ENCODE results near the gene CHP1. TPM values are rescaled to one million over a fixed set of nuclear protein-coding genes. Genes with fewer than 3 reads are reported as not detected.
"Not testable (repeated sequence)": the region's sequence is repeated elsewhere in the genome, so short reads cannot be mapped to it uniquely, and the experiment has no call there.

Gene CHP1
- polyA plus RNA-seq, 1 donor, result 55.8 TPM

DNA sequence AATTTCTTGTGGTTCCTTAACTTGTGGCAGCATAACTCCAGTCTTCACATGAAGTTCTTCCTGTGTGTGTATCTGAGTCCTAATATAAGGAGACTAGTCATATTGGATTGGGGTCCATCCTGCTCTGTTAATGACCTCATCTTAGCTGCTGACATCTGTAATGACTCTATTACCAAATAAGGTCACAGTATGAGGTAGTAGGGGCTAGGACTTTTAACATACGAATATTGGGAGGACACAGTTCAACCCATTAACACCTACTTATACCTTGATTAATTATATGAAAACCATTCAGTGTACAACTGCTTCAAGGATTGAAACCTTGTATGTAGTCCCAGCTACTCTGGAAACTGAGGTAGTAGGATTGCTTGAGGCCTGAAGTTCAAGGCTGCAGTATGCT lies 57.4 kb downstream of the CHP1 start:
- Histone ChIP-seq H3K27me3 (ENCODE audit: control insufficient read depth, insufficient read depth, low read length) (no peaks in the 10 kb centered on the region), H3K4me3 (ENCODE audit: low read length) (no peak overlapping the region), H3K27ac (ENCODE audit: low read length) (no peak overlapping the region), H3K9me3 (ENCODE audit: control insufficient read depth, low read depth, low read length) (no peaks in the 10 kb centered on the region), H3K4me1 (ENCODE audit: control insufficient read depth, insufficient read depth, low read length) (peaks cover 2% of the 10 kb centered on the region), H3K36me3 (ENCODE audit: control insufficient read depth, insufficient read depth, low read length) (peaks cover 53% of the 10 kb centered on the region)
- WGBS (ENCODE audit: insufficient coverage, low lambda C conversion rate), result no CpG with 5 or more reads among the region's 1 CpG
- no peak for DNase-seq

DNA sequence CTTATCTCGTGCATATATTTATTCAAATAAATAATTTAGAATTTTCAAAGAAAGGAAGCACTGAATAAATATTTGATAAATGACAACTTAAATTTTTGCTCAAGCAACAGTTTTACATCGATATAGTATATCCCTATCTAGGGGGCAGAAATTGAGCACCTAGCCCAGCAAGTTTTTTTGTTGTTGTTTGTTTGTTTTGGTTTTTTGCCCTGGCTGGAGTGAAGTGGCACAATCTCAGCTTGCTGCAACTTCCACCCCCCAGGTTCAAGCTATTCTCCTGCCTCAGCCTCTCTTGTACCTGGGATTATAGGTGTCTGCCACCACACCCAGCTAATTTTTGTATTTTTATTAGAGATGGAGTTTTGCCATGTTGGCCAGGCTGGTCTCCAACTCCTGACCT lies 58.9 kb downstream of the CHP1 start:
- H3K4me1 ChIP-seq (ENCODE audit: control insufficient read depth, insufficient read depth, low read length), result peaks cover 2% of the 10 kb centered on the region

GRCh38 chr15:41291065-41291631 lies 60.1 kb downstream of the CHP1 start:
- H3K4me3 ChIP-seq (ENCODE audit: low read length), result no peak overlapping the region
- DNase-seq, result no peak
- H3K36me3 ChIP-seq (ENCODE audit: control insufficient read depth, insufficient read depth, low read length), result peaks cover 45% of the 10 kb centered on the region
- no peaks in the 10 kb centered on the region for H3K27me3 ChIP-seq (ENCODE audit: control insufficient read depth, insufficient read depth, low read length)
- 67% methylated on average over 1 of the region's 9 CpGs for WGBS (ENCODE audit: insufficient coverage, low lambda C conversion rate)
- H3K27ac ChIP-seq (ENCODE audit: low read length), result no peak overlapping the region
- H3K9me3 ChIP-seq (ENCODE audit: control insufficient read depth, low read depth, low read length), result no peaks in the 10 kb centered on the region
- H3K4me1 ChIP-seq (ENCODE audit: control insufficient read depth, insufficient read depth, low read length), result no peaks in the 10 kb centered on the region

More for the DNA sequence above, 58.9 kb downstream of the CHP1 start:
- WGBS (ENCODE audit: insufficient coverage, low lambda C conversion rate), result no CpG with 5 or more reads among the region's 2 CpGs
- Histone ChIP-seq H3K27ac (ENCODE audit: low read length) (no peak overlapping the region), H3K27me3 (ENCODE audit: control insufficient read depth, insufficient read depth, low read length) (no peaks in the 10 kb centered on the region), H3K4me3 (ENCODE audit: low read length) (no peak overlapping the region), H3K9me3 (ENCODE audit: control insufficient read depth, low read depth, low read length) (no peaks in the 10 kb centered on the region), H3K36me3 (ENCODE audit: control insufficient read depth, insufficient read depth, low read length) (peaks cover 53% of the 10 kb centered on the region)
- DNase-seq, result no peak

DNA sequence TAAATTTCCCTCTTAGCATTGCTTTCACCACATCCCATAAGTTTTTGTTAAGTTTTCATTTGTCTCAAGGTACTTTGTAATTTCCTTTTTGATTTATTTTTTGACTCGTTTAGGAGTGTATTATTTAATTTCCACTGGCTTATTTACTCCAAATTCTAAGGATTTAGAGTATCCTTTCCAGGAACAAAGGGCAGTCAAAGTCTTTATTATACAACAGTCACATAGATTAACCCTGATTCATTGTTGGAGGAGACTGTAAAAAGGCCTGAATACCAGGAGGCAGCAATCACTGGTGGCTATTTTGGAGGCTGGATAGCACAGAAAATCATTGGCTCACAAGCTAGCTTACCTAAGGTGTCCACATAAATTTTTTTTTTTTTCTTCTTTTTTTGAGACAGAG lies 61.5 kb downstream of the CHP1 start:
- Histone ChIP-seq H3K36me3 (ENCODE audit: control insufficient read depth, insufficient read depth, low read length) (peaks cover 36% of the 10 kb centered on the region), H3K4me3 (ENCODE audit: low read length) (no peak overlapping the region), H3K27me3 (ENCODE audit: control insufficient read depth, insufficient read depth, low read length) (no peaks in the 10 kb centered on the region), H3K27ac (ENCODE audit: low read length) (no peak overlapping the region), H3K9me3 (ENCODE audit: control insufficient read depth, low read depth, low read length) (no peaks in the 10 kb centered on the region), H3K4me1 (ENCODE audit: control insufficient read depth, insufficient read depth, low read length) (no peaks in the 10 kb centered on the region)
- DNase-seq, result no peak
- 86% methylated on average over 1 of the region's 1 CpG for WGBS (ENCODE audit: insufficient coverage, low lambda C conversion rate)

DNA sequence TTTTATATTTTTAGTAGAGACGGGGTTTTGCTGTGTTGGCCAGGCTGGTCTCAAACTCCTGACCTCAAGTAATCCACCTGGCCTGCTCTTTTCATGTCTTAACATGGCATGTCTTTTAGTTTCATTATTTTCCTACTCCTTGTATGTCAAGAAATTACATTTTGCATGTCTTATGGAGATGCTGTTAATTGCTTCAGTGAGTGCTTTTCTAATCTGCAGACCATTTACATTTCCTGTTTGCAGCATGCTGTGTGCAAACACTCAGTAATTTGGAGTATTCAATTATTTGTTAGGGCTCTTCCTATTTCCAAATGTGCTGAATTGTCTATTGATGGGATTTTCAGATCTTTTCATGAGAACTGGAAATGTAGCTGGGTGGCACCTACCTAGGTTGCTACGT lies 70.1 kb downstream of the CHP1 start:
- H3K4me3 ChIP-seq (ENCODE audit: low read length); H3K27ac ChIP-seq (ENCODE audit: low read length); H3K4me1 ChIP-seq (ENCODE audit: control insufficient read depth, insufficient read depth, low read length); H3K9me3 ChIP-seq (ENCODE audit: control insufficient read depth, low read depth, low read length); H3K27me3 ChIP-seq (ENCODE audit: control insufficient read depth, insufficient read depth, low read length); DNase-seq: not testable (repeated sequence)
- WGBS (ENCODE audit: insufficient coverage, low lambda C conversion rate), result no CpG with 5 or more reads among the region's 2 CpGs
- H3K36me3 ChIP-seq (ENCODE audit: control insufficient read depth, insufficient read depth, low read length), result peaks cover 18% of the 10 kb centered on the region

GRCh38 chr15:41301587-41301986 lies 70.5 kb downstream of the CHP1 start:
- Histone ChIP-seq H3K27me3 (ENCODE audit: control insufficient read depth, insufficient read depth, low read length) (no peaks in the 10 kb centered on the region), H3K4me3 (ENCODE audit: low read length) (no peak overlapping the region), H3K4me1 (ENCODE audit: control insufficient read depth, insufficient read depth, low read length) (no peaks in the 10 kb centered on the region), H3K27ac (ENCODE audit: low read length) (no peak overlapping the region), H3K9me3 (ENCODE audit: control insufficient read depth, low read depth, low read length) (no peaks in the 10 kb centered on the region), H3K36me3 (ENCODE audit: control insufficient read depth, insufficient read depth, low read length) (peaks cover 18% of the 10 kb centered on the region)
- WGBS (ENCODE audit: insufficient coverage, low lambda C conversion rate), result no CpG with 5 or more reads among the region's 1 CpG
- no peak for DNase-seq

GRCh38 chr15:41304149-41304770 lies 73.2 kb downstream of the CHP1 start:
- no peaks in the 10 kb centered on the region for H3K27me3 ChIP-seq (ENCODE audit: control insufficient read depth, insufficient read depth, low read length)
- peaks cover 11% of the 10 kb centered on the region for H3K36me3 ChIP-seq (ENCODE audit: control insufficient read depth, insufficient read depth, low read length)
- H3K27ac ChIP-seq (ENCODE audit: low read length), result no peak overlapping the region
- DNase-seq, result no peak
- H3K9me3 ChIP-seq (ENCODE audit: control insufficient read depth, low read depth, low read length), result no peaks in the 10 kb centered on the region
- WGBS (ENCODE audit: insufficient coverage, low lambda C conversion rate), result 100% methylated on average over 1 of the region's 3 CpGs
- no peak overlapping the region for H3K4me3 ChIP-seq (ENCODE audit: low read length)
- no peaks in the 10 kb centered on the region for H3K4me1 ChIP-seq (ENCODE audit: control insufficient read depth, insufficient read depth, low read length)

- Histone ChIP-seq H3K4me1 (ENCODE audit: control insufficient read depth, insufficient read depth, low read length) (no peaks in the 10 kb centered on the region), H3K36me3 (ENCODE audit: control insufficient read depth, insufficient read depth, low read length) (peaks cover 6% of the 10 kb centered on the region), H3K27me3 (ENCODE audit: control insufficient read depth, insufficient read depth, low read length) (no peaks in the 10 kb centered on the region), H3K4me3 (ENCODE audit: low read length) (no peak overlapping the region), H3K27ac (ENCODE audit: low read length) (no peak overlapping the region), H3K9me3 (ENCODE audit: control insufficient read depth, low read depth, low read length) (no peaks in the 10 kb centered on the region)
- no CpG with 5 or more reads among the region's 5 CpGs for WGBS (ENCODE audit: insufficient coverage, low lambda C conversion rate)
- no peak for DNase-seq
Observed at GRCh38 chr15:41307679-41308078, 76.6 kb downstream of the CHP1 start.

- no CpG with 5 or more reads among the region's 2 CpGs for WGBS (ENCODE audit: insufficient coverage, low lambda C conversion rate)
- no peak for DNase-seq
- H3K27me3 ChIP-seq (ENCODE audit: control insufficient read depth, insufficient read depth, low read length), result no peaks in the 10 kb centered on the region
- H3K9me3 ChIP-seq (ENCODE audit: control insufficient read depth, low read depth, low read length), result no peaks in the 10 kb centered on the region
- no peak overlapping the region for H3K4me3 ChIP-seq (ENCODE audit: low read length)
- H3K36me3 ChIP-seq (ENCODE audit: control insufficient read depth, insufficient read depth, low read length), result peaks cover 6% of the 10 kb centered on the region
- no peak overlapping the region for H3K27ac ChIP-seq (ENCODE audit: low read length)
- no peaks in the 10 kb centered on the region for H3K4me1 ChIP-seq (ENCODE audit: control insufficient read depth, insufficient read depth, low read length)
Observed at GRCh38 chr15:41309226-41309905, 78.3 kb downstream of the CHP1 start.

DNA sequence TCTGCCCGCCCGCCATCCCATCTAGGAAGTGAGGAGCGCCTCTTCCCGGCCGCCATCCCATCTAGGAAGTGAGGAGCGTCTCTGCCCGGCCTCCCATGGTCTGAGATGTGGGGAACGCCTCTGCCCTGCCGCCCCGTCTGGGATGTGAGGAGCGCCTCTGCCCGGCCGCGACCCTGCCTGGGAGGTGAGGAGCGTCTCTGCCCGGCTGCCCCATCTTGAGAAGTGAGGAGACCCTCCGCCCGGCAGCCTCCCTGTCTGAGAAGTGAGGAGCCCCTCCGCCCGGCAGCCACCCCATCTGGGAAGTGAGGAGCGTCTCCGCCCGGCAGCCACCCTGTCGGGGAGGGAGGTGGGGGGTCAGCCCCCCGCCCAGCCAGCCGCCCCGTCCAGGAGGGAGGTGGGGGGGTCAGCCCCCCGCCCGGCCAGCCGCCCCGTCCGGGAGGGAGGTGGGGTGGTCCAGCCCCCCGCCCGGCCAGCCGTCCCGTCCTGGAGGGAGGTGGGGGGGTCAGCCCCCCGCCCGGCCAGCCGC lies 89.8 kb downstream of the CHP1 start:
- not testable (repeated sequence) for H3K27me3 ChIP-seq (ENCODE audit: control insufficient read depth, insufficient read depth, low read length); H3K9me3 ChIP-seq (ENCODE audit: control insufficient read depth, low read depth, low read length); H3K27ac ChIP-seq (ENCODE audit: low read length); H3K36me3 ChIP-seq (ENCODE audit: control insufficient read depth, insufficient read depth, low read length); DNase-seq; H3K4me1 ChIP-seq (ENCODE audit: control insufficient read depth, insufficient read depth, low read length); H3K4me3 ChIP-seq (ENCODE audit: low read length)
- WGBS (ENCODE audit: insufficient coverage, low lambda C conversion rate), result no CpG with 5 or more reads among the region's 39 CpGs
